Muscle layer of colon (tissue), 2 donors: ENCODE results near the gene ST3GAL3.

Experiments used
- H3K27ac ChIP-seq: one replicate; pipeline ENCODE4 v1.7.0; 2013; ENCODE audit warnings: low read depth, mild to moderate bottlenecking, low read length, moderate library complexity
- H3K27me3 ChIP-seq, 2 donors: one replicate each; pipeline ENCODE4 v1.7.0; 2013; ENCODE audit warnings: low read length in 2 of 2, mild to moderate bottlenecking in 2 of 2; ENCODE audit not compliant: insufficient read depth in 2 of 2, control insufficient read depth in 1 of 2
- H3K36me3 ChIP-seq: one replicate; pipeline ENCODE4 v1.7.0; 2013; ENCODE audit warnings: mild to moderate bottlenecking, low read length; ENCODE audit not compliant: insufficient read depth
- H3K4me1 ChIP-seq: one replicate; pipeline ENCODE4 v1.7.0; 2013; ENCODE audit warnings: mild to moderate bottlenecking, low read length; ENCODE audit not compliant: insufficient read depth
- H3K4me3 ChIP-seq, 2 donors: one replicate each; pipeline ENCODE4 v1.7.0; 2013; ENCODE audit warnings: low read length in 2 of 2, low read depth in 1 of 2, mild to moderate bottlenecking in 1 of 2, moderate library complexity in 1 of 2
- H3K9ac ChIP-seq: one replicate; pipeline ENCODE4 v1.7.0; 2013; ENCODE audit warnings: low read length
- H3K9me3 ChIP-seq: one replicate; pipeline ENCODE4 v1.7.0; 2013; ENCODE audit warnings: mild to moderate bottlenecking, low read length
- donor health status: abdominal sarcoma.
- donor health status: Adenocarcinoma of cecum.

Gene ST3GAL3

DNA sequence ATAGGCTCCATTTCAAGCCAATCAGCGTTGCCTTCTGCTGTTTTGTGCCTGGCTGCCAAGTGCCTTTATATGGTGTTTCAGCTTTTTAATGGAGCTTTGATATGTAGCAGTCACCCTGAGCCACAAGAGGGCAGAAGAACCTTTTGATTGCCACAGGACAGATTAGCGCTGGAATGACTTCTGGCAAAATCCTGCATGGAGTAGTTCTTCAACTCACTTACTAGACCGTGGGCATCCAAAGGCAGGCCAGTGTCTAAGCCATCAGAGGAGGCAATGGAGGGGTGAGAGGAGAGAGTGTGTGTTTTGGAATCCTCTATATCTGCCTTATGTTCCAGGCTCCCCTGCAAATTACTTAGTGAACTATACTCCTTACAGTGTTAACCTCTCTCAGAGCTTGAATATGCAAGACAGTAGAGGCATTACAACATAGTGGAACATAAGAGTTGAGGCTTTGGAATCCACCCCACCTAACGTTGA, 56.2 kb downstream of the ST3GAL3 start:
- H3K27me3 ChIP-seq = no peaks in the 10 kb centered on the region
- no peaks in the 10 kb centered on the region for H3K9me3 ChIP-seq
- H3K36me3 ChIP-seq = no peaks in the 10 kb centered on the region
- H3K9ac ChIP-seq = peak overlapping the region; percentile 15
- H3K4me3 ChIP-seq = peak overlapping the region in 1 of 2 donors; percentile 33
- H3K4me1 ChIP-seq = peaks cover 27% of the 10 kb centered on the region
- peak overlapping the region; percentile 50 for H3K27ac ChIP-seq

DNA sequence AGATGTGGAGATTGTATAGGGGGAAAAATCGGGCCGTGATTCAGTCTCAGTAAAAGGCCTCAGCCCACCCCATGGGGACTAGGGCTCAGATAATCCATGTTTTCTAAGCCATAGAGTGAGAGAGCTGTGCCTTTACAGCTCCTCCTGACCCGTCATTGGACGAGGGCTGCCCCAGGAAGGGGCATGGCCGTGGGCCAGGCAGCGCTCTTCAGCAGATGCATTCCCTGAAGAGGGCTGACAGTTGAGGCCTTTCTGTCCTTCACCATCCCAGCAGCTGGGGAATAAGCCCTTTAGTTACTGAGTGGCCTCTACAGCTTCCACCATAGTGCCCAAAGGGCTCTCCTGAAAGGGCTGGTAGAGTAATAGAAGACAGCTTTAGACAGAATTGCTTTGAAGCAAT, 57.2 kb downstream of the ST3GAL3 start:
- Histone ChIP-seq H3K36me3 (no peaks in the 10 kb centered on the region), H3K4me3 (no peak overlapping the region), H3K27ac (no peak overlapping the region), H3K27me3 (no peaks in the 10 kb centered on the region), H3K4me1 (peaks cover 27% of the 10 kb centered on the region), H3K9me3 (no peaks in the 10 kb centered on the region), H3K9ac (no peak overlapping the region)

DNA sequence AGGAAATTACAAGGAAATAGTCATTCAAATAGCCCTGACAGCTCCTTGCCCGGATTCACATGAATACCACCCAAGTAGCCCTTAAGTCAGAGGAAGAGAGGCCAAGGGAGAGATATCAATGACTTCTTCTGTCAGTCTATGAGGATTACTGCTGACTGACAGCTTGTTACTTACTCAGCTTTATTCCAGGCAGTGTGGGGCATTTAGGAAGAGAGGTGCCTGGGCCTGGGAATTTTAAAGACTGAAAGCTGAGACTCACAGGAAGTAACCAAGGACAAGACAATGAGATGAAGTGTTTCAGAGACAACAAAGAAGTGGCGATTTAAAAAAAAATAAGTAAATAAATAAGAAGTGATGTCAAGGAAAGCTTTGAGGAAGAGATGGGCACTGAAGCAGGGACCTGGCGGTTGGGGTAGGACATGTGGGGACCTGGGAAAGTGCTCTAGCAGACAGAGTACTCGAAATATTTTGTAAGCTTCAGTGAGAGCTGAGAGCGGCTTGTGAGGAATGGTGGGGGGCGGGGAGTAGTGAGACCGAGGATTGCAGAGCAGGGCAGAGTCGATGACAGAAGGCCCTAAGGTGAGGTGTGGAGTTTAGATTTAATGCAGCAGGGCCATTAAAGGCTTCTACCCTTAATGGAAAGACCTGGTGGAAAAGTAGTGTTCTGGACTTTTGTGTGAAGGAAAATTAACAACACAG, 58.9 kb downstream of the ST3GAL3 start:
- Histone ChIP-seq H3K36me3 (no peaks in the 10 kb centered on the region), H3K4me1 (peaks cover 27% of the 10 kb centered on the region), H3K9me3 (no peaks in the 10 kb centered on the region), H3K27ac (peak overlapping the region; percentile 32), H3K4me3 (no peak overlapping the region), H3K27me3 (no peaks in the 10 kb centered on the region), H3K9ac (no peak overlapping the region)

DNA sequence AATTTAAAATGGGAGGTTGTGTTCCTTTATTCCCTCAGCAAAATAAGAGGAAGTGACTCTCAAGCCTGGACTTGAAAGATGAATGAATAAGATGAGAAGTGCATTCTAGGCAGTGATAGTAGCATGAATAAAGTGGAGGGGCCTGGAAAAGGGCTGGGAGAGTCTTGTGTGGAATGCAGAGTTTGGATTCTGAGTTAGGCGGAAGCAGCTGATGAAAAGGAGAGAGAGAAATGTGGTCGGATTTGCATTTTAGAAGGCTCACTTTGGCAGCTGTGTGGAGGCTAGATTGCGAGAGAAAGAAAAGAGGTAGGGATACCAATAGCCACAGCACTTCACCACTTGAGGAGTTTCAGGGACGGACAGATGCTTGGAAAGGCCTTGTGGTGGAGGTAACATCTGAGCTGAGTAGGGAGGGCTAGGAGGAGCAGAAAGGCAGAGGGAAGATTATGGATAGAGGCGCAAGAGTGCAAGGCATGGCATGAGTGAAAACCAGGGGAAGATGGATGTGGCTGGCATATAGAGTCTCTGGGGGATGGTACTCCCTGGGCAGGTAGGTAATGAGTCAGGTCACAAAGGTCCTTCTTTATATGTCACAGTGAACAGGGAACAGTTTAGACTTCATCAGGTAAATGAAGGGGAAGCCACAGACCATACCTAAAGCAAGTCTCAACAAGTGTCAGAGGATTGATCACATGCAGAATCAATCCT, 59.6 kb downstream of the ST3GAL3 start:
- Histone ChIP-seq H3K36me3 (no peaks in the 10 kb centered on the region), H3K4me1 (peaks cover 27% of the 10 kb centered on the region), H3K9ac (no peak overlapping the region), H3K27ac (no peak overlapping the region), H3K4me3 (no peak overlapping the region), H3K27me3 (no peaks in the 10 kb centered on the region), H3K9me3 (no peaks in the 10 kb centered on the region)

DNA sequence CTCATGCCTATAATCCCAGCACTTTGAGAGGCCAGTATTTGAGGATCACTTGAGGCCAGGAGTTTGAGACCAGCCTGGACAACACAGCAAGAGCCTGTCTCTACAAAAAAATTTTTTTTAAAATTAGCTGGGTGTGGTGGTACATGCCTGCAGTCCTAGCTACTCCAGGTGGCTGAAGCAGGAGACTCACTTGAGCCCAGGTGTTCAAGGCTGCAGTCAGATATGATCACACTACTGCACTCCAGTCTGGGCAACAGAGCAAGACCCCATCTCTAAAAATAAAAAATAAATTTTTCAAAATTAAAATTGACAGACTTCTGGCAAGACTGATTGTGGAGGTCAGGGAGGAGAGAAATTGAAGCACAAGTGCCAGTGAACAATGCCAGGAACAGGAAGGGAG, 60.8 kb downstream of the ST3GAL3 start:
- Histone ChIP-seq H3K4me3 (no peak overlapping the region), H3K4me1 (peaks cover 21% of the 10 kb centered on the region), H3K9me3 (no peaks in the 10 kb centered on the region), H3K27me3 (no peaks in the 10 kb centered on the region), H3K9ac (no peak overlapping the region), H3K27ac (no peak overlapping the region), H3K36me3 (no peaks in the 10 kb centered on the region)

DNA sequence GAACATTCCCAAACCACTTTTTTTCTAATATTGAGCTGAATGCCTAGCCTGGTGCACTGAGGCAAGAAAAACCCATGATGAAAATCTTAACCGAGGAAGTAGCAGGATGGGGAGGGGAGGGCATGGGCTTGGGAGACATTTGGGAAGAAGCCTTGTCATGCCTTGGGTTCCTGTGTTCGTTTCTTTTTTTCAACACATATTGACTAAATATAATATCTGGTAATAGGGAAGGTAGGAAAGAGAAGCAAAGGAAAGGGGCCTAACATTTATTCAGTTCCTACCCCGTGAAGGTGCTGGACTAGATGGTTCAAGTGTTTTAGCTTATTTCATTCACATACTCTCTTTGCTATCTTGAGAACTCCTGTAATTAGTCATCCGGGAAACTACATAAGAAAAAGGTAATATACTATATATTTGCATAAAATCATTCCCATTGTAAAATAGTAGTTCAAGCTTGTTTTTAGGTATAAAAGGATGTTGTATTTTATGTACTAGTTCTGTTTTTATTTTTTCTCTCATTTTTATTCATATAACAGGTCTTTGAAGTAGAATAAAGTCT, 62.1 kb downstream of the ST3GAL3 start:
- H3K27ac ChIP-seq = no peak overlapping the region
- no peaks in the 10 kb centered on the region for H3K9me3 ChIP-seq
- no peak overlapping the region for H3K4me3 ChIP-seq
- H3K36me3 ChIP-seq = peaks cover under 1% of the 10 kb centered on the region
- H3K4me1 ChIP-seq = peaks cover 13% of the 10 kb centered on the region
- H3K9ac ChIP-seq = no peak overlapping the region
- no peaks in the 10 kb centered on the region for H3K27me3 ChIP-seq

DNA sequence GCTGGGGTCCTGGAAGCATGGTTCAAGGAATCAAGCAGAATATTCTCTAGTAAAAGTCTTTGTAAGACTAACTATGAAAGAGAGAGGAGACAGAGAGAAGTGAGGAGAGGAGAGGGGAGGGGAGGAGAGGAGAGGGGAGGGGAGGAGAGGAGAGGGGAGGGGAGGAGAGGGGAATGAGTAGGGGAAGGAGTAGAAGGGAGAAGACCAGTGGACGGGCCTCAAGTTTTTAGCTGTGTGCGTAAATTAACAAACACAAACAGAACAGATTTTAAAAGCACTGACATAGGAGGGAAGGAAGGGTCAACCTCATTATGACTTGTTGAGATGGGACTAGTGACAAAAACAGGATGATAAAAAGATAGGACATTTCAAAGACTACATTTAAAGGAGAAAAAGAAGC, 62.8 kb downstream of the ST3GAL3 start:
- peaks cover 13% of the 10 kb centered on the region for H3K4me1 ChIP-seq
- H3K36me3 ChIP-seq = peaks cover 6% of the 10 kb centered on the region
- H3K27ac ChIP-seq = no peak overlapping the region
- H3K27me3 ChIP-seq = no peaks in the 10 kb centered on the region
- H3K4me3 ChIP-seq = no peak overlapping the region
- H3K9ac ChIP-seq = no peak overlapping the region
- no peaks in the 10 kb centered on the region for H3K9me3 ChIP-seq

DNA sequence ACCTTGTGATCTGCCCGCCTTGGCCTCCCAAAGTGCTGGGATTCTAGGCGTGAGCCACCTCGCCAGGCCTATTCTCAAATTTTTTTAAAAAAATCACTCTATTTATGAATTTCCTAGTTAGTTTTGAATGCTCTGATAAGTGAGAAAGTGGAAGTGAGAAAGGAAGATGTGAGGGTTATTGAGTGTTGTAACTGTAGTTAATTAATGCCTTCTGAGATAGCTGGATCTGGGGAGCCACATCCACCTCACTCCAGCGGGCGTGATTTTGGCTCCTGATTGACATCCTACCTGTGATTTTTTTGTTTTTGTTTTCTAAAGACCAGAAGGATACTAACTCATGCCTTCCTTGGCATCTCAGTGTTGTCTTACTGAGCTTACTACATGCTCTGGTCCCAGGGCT, 65.6 kb downstream of the ST3GAL3 start:
- H3K27me3 ChIP-seq = no peaks in the 10 kb centered on the region

DNA sequence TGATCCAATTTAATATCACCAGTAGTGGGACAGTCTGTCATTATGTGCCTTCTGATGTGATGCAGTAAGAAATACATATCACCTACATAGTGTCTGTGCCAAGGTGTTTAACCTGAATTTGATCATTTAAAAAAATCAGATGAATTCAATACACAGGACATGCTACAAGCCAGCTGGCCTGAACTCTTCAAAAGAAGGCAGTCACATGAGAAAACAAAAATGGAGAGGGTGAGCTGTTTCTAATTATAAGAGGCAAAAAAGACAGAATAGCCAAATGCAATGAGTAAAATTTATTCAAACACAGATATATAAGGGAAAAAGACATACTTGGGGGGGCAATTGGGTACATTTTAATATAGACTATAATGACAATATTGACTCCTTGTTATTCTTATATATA, 66.5 kb downstream of the ST3GAL3 start:
- no peak overlapping the region for H3K4me3 ChIP-seq
- H3K36me3 ChIP-seq = peaks cover 6% of the 10 kb centered on the region
- no peaks in the 10 kb centered on the region for H3K27me3 ChIP-seq
- no peak overlapping the region for H3K27ac ChIP-seq
- no peaks in the 10 kb centered on the region for H3K9me3 ChIP-seq
- no peaks in the 10 kb centered on the region for H3K4me1 ChIP-seq
- H3K9ac ChIP-seq = no peak overlapping the region

More for the DNA sequence above, 65.6 kb downstream of the ST3GAL3 start:
- Histone ChIP-seq H3K27ac (no peak overlapping the region), H3K9me3 (no peaks in the 10 kb centered on the region), H3K4me1 (no peaks in the 10 kb centered on the region), H3K9ac (no peak overlapping the region), H3K4me3 (no peak overlapping the region), H3K36me3 (peaks cover 6% of the 10 kb centered on the region)

DNA sequence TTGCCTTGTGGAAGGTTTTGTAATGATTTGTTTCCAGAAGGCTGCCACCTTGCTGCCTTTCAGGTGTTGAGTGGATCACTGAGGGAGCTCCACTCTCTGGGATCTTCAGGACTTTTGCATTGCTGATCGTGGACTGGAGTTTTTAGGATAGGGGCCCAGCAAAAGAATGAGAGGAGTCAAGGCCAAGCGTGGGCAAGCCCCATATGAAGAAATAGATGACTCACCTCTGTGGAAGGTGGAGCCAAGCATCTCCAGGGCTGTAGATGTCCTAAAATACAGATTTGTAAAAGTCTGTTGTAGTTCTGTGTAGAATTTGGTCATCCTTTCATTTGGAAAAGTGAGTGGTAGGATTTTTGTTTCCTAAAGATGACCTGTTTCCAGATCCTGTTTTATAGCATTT, 67.0 kb downstream of the ST3GAL3 start:
- peaks cover 6% of the 10 kb centered on the region for H3K36me3 ChIP-seq
- H3K27ac ChIP-seq = no peak overlapping the region
- H3K4me3 ChIP-seq = no peak overlapping the region
- no peak overlapping the region for H3K9ac ChIP-seq
- H3K9me3 ChIP-seq = no peaks in the 10 kb centered on the region
- no peaks in the 10 kb centered on the region for H3K4me1 ChIP-seq
- H3K27me3 ChIP-seq = no peaks in the 10 kb centered on the region

DNA sequence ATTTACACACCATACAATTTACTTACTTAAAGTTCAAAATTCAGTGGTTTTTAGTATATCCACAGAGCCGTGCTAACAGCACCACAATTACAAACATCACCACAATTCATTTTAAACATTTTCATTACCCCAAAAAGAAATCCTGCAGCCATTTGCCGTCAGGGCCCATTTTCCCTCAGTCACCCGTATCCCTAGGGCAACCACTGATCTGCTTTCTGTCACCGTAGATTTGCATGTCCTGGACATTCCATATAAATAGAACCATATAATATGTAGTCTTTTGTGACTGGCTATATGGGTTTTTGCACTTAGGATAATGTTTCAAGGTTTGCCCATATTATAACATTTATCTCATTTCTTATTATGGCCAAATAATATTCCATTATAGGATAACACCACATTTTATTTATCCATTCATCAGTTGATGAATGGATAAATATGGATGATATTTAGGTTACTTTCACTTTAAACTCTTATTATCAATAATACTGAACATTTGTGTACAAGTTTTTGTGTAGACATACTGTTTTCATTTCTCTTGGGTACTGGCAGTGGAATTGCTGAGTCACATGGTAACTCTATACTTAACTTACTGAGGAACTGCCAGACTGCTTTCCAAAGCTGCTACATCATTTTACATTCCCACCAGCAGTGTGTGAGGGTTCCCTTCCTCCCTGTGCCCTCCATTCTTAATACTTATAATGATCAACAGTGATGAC, 68.9 kb downstream of the ST3GAL3 start:
- Histone ChIP-seq H3K9ac (no peak overlapping the region), H3K27me3 (no peaks in the 10 kb centered on the region), H3K4me1 (no peaks in the 10 kb centered on the region), H3K36me3 (peaks cover 6% of the 10 kb centered on the region), H3K9me3 (no peaks in the 10 kb centered on the region), H3K4me3 (no peak overlapping the region), H3K27ac (no peak overlapping the region)
